ENCODE measurements around the gene FSIP2. TPM values are rescaled to one million over a fixed set of nuclear protein-coding genes. Genes with fewer than 3 reads are reported as not detected.
A peak's percentile ranks its signal among the peaks of the same experiment; 100 is the strongest.

FSIP2 gene
- total and polyA plus RNA-seq, 2 of the 8 experiments (the other 6 are each of a cell fraction or from before 2014, with no cell fraction given), result 0.47 to 1.4 TPM

DNA sequence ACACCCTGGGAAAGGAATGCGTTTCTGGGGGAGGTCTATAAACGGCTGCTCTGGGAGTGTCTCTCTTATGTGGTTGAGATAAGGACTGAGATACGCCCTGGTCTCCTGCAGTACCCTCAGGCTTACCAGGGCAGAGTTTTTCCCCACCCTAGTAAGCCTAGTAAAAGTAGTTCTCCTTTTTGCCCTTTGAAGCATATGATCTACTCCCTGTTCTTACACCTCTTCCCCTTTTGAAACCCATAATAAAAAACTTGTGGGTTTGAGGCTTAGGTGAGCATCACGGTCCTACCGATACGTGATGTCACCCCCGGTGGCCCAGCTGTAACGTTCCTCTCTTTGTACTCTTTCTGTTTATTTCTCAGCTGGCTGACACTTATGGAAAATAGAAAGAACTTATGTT, 97.4 kb downstream of the FSIP2 start:
- Histone ChIP-seq H2BK120ac (replicated peaks; ENCODE audit: low read depth, low read length) (no peak overlapping the region), H3K4me2 (ENCODE audit: insufficient read depth in 1 of 2, low read depth in 2 of 2, low read length in 2 of 2) (no peak overlapping the region), H2BK15ac (ENCODE audit: low read length) (no peak overlapping the region), H3K4me3 (ENCODE audit: extremely low read depth in 1 of 4, insufficient read depth in 2 of 4, low read depth in 3 of 4, low read length in 4 of 4) (no peak overlapping the region), H3K9ac (replicated peaks in 1 of 4; ENCODE audit: extremely low read depth in 1 of 4, low read depth in 3 of 4, low read length in 3 of 4) (no peak overlapping the region), H3K36me3 (ENCODE audit: control insufficient read depth in 2 of 4, insufficient read depth in 4 of 4, low read length in 3 of 4) (no peaks in the 10 kb centered on the region), H4K8ac (ENCODE audit: extremely low read depth, insufficient read depth, low read length) (no peak overlapping the region), H4K5ac (ENCODE audit: insufficient read length, low read depth, low read length) (no peak overlapping the region), H3K79me2 (ENCODE audit: control insufficient read depth in 1 of 2, insufficient read depth in 2 of 2, low read length in 2 of 2) (no peaks in the 10 kb centered on the region), H3K9me3 (ENCODE audit: insufficient read depth in 2 of 2, low read depth in 1 of 2, low read length in 1 of 2) (peaks cover 0 to 3% of the 10 kb centered on the region in 2 experiments; a peak in 1 of 4 replicates), H2BK20ac (ENCODE audit: low read length) (no peak overlapping the region), H2BK12ac (ENCODE audit: low read depth, low read length) (no peak overlapping the region), H3K27me3 (replicated peaks in 1 of 4; ENCODE audit: control insufficient read depth in 3 of 4, extremely low read depth in 1 of 4, insufficient read depth in 3 of 4, low read length in 3 of 4) (no peaks in the 10 kb centered on the region), H4K20me1 (replicated peaks in 1 of 2; ENCODE audit: control insufficient read depth in 1 of 2, insufficient read depth in 2 of 2, low read length in 2 of 2) (no peaks in the 10 kb centered on the region), H3K4me1 (replicated peaks in 1 of 4; ENCODE audit: control insufficient read depth in 3 of 4, insufficient read depth in 4 of 4, low read length in 3 of 4) (no peaks in the 10 kb centered on the region), H2AFZ (ENCODE audit: low read length) (no peak overlapping the region), H3K27ac (ENCODE audit: low read depth, low read length) (no peak overlapping the region), H3K4ac (replicated peaks; ENCODE audit: insufficient read length, low read depth, low read length) (no peak overlapping the region), H3K23ac (ENCODE audit: insufficient read length) (no peak overlapping the region), H3K79me1 (ENCODE audit: low read depth, low read length) (no peaks in the 10 kb centered on the region), H3K14ac (ENCODE audit: insufficient read length) (no peak overlapping the region), H4K91ac (replicated peaks; ENCODE audit: insufficient read length, low read length) (no peak overlapping the region), H3K18ac (ENCODE audit: extremely low read depth, low read length) (no peak overlapping the region), H3K23me2 (ENCODE audit: low read depth, low read length) (peaks cover 1% of the 10 kb centered on the region; the same call in 1 of the 2 replicates), H2BK5ac (ENCODE audit: low read depth, low read length) (no peak overlapping the region), H2AK5ac (ENCODE audit: low read depth, low read length) (no peak overlapping the region), H3K56ac (replicated peaks; ENCODE audit: insufficient read length, low read depth, low read length) (no peak overlapping the region)
- TF ChIP-seq EZH2 (IDR thresholded peaks at IDR 0.05; ENCODE audit: low read depth, low read length, severe bottlenecking) (no peak), EP300 (IDR thresholded peaks at IDR 0.05; ENCODE audit: borderline replicate concordance in 1 of 2, low read depth in 2 of 2, low read length in 2 of 2) (peak in 1 of 2 experiments; percentile 50; a peak in 1 of 3 replicates), KDM4A (IDR thresholded peaks at IDR 0.05; ENCODE audit: low read depth, low read length, severe bottlenecking) (no peak), POLR2A (IDR thresholded peaks at IDR 0.05; ENCODE audit: control extremely low read depth in 1 of 2, low read depth in 2 of 2, low read length in 2 of 2) (no peak)
- ChIA-PET CTCF (ENCODE audit: partially characterized antibody) (no interaction called here), POLR2A (ENCODE audit: partially characterized antibody) (no interaction called here)
- DNase-seq (ENCODE audit: low read depth in 1 of 2, low spot score in 2 of 2), result no peak
- WGBS, 2 experiments (ENCODE audit: extremely low coverage in 1 of 2, insufficient coverage in 1 of 2, insufficient read length in 1 of 2, insufficient replicate concordance in 2 of 2, low coverage in 1 of 2, low lambda C conversion rate in 2 of 2, missing lambda C conversion rate in 1 of 2), result 90% methylated on average over 8 of the region's 8 CpGs; no CpG with 5 or more reads in 1 of the 2 experiments
- no peak for FAIRE-seq

Measured in H1 (cell line).